Spleen (tissue), 11 donors: ENCODE data around the gene KRT71. TPM values are rescaled to one million over a fixed set of nuclear protein-coding genes. Genes with fewer than 3 reads are reported as not detected.

ENCODE experiments used
- DNase-seq: peaks from one replicate; pipeline ENCODE4 v3.0.0-alpha.2; 2020
- H3K27ac ChIP-seq, 8 donors: fragments of 200-600 bp; sonication (generic) in 7 of 8; 1 replicate in 4 of 8; 2 replicates in 4 of 8; pipeline versions ENCODE4 v1.5.0 to v1.8.0; 2016 to 2021; ENCODE audit warnings: inconsistent platforms in 4 of 8, mild to moderate bottlenecking in 4 of 8, moderate library complexity in 1 of 8
- H3K27me3 ChIP-seq, 7 donors: fragments of 200-600 bp; sonication (generic) in 6 of 7; replicated peaks in 1 of 7; 1 replicate in 4 of 7; 2 replicates in 3 of 7; pipeline versions ENCODE4 v1.5.0 to v1.8.0; 2016 to 2021; ENCODE audit warnings: inconsistent platforms in 3 of 7, mild to moderate bottlenecking in 1 of 7
- H3K36me3 ChIP-seq, 6 donors: fragments of 200-600 bp; sonication (generic) in 5 of 6; 1 replicate in 4 of 6; 2 replicates in 2 of 6; pipeline versions ENCODE4 v1.5.0 to v1.8.0; 2016 to 2021; ENCODE audit warnings: inconsistent platforms in 2 of 6
- H3K4me1 ChIP-seq, 6 donors: fragments of 200-600 bp; sonication (generic) in 5 of 6; 1 replicate in 3 of 6; 2 replicates in 3 of 6; pipeline versions ENCODE4 v1.5.0 to v1.8.0; 2016 to 2021; ENCODE audit warnings: inconsistent platforms in 3 of 6
- H3K4me3 ChIP-seq, 8 donors: fragments of 200-600 bp; sonication (generic) in 7 of 8; 1 replicate in 4 of 8; 2 replicates in 4 of 8; pipeline versions ENCODE4 v1.5.0 to v1.8.0; 2016 to 2021; ENCODE audit warnings: inconsistent platforms in 4 of 8, mild to moderate bottlenecking in 4 of 8, moderate library complexity in 2 of 8
- H3K9me3 ChIP-seq, 8 donors: fragments of 200-600 bp; sonication (generic) in 7 of 8; 1 replicate in 4 of 8; 2 replicates in 4 of 8; pipeline versions ENCODE4 v1.5.0 to v1.8.0; 2016 to 2021; ENCODE audit warnings: inconsistent platforms in 4 of 8
- POLR2A ChIP-seq, 3 donors: fragments of 450-650 bp; IDR thresholded peaks; one replicate each; pipeline ENCODE4 v1.5.1; 2017; ENCODE audit warnings: antibody characterized with exemption in 3 of 3, mild to moderate bottlenecking in 1 of 3
- POLR2AphosphoS5 ChIP-seq, 3 donors: sonication (generic); formaldehyde crosslinking; IDR thresholded peaks; one replicate each; pipeline ENCODE4 v1.5.1; 2017; ENCODE audit warnings: antibody characterized with exemption in 3 of 3
- WGBS, 5 donors: extraction: QIAGEN DNeasy Blood & Tissue Kit in 3 of 5; methylation state at CpG; one replicate each; pipeline versions ENCODE4 v1.1.5 to v1.1.7; 2013 to 2018; 5-methylcytosine and 5-hydroxymethylcytosine counted together
- intact Hi-C: fragments of 100-400 bp; cut with DNase I; formaldehyde crosslinking; loops from one replicate; pipeline ENCODE4 v1.15.0; 2023; ENCODE audit warnings: low total_unique reads
- polyA plus RNA-seq, 3 donors: library from polyadenylated mRNA; stranded (reverse); fragments of 200-250 nt; gene quantifications; one replicate each; pipeline ENCODE4 v1.2.1, GENCODE V29; 2013
- total RNA-seq, 7 donors: library from RNA; depleted of rRNA in 3 of 7; stranded (reverse); fragments of >200 nt in 3 of 7; fragmentation: NEBNext Ultra II Directional in 4 of 7; extraction: Animal tissue kit (Norgen Biotek cat#: 25700) in 4 of 7; gene quantifications; one replicate each; pipeline versions ENCODE4 v1.1.0 to v1.2.1, GENCODE V29; 2016 to 2021
- TF ChIP-seq, protein P1 (sequence below), 11 experiments: fragments of 200-600 bp in 7 of 11; fragments of 450-650 bp in 4 of 11; sonication (generic) in 4 of 11; IDR thresholded peaks in 8 of 11; conservative IDR thresholded peaks in 3 of 11; 1 replicate in 7 of 11; 2 replicates in 4 of 11; pipeline versions ENCODE4 v1.4.0 to v1.8.0; 2016 to 2021; ENCODE audit warnings: antibody characterized with exemption in 11 of 11, inconsistent platforms in 4 of 11, mild to moderate bottlenecking in 1 of 11
- donor health status: healthy with polysubstance abuse.
- donor health status: DM: no; HTN: no; CAD: no; lungs with moderate emphysema.
- donor health status: DM: no; HTN: no; CAD: no.
- donor health status: Bipolar disorder and iron deficiency.
- donor health status: healthy.
- donor health status: DM: no; HTN: no; CAD: no.
- donor health status: DM: yes; HTN: yes; CAD: no.

The KRT71 gene
- total and polyA plus RNA-seq, 10 donors, result not detected

DNA sequence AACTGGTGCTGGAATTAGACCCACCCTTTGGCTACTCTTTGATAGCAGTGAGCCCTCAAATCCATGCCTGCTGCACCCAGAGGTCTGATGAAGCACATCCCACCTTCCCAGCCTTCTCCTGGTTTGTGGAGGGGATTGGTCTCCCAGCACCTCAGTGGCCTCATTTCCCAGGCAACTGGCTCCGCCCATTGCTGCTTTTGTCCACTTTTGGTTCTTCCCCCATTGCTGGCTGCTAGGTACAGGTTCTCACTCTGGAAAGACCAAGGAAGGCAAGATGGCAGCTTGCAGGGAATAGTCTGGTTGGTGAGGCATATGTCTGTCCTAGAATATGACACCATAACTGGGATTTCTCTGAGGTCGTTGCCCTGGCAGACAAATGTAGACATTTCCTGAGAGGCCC, 22.6 kb downstream of the KRT71 start:
- DNase-seq, result no peak
- Histone ChIP-seq H3K27ac (no peak overlapping the region), H3K4me3 (no peak overlapping the region), H3K9me3 (no peaks in the 10 kb centered on the region), H3K27me3 (no peaks in the 10 kb centered on the region), H3K36me3 (no peaks in the 10 kb centered on the region), H3K4me1 (peaks cover 0 to 12% (median 0%) of the 10 kb centered on the region in 6 donors)
- intact Hi-C loops, result no loop called here
- TF ChIP-seq POLR2A (IDR thresholded peaks at IDR 0.05) (no peak), POLR2AphosphoS5 (IDR thresholded peaks at IDR 0.05) (no peak)
- TF ChIP-seq, protein P1, sequence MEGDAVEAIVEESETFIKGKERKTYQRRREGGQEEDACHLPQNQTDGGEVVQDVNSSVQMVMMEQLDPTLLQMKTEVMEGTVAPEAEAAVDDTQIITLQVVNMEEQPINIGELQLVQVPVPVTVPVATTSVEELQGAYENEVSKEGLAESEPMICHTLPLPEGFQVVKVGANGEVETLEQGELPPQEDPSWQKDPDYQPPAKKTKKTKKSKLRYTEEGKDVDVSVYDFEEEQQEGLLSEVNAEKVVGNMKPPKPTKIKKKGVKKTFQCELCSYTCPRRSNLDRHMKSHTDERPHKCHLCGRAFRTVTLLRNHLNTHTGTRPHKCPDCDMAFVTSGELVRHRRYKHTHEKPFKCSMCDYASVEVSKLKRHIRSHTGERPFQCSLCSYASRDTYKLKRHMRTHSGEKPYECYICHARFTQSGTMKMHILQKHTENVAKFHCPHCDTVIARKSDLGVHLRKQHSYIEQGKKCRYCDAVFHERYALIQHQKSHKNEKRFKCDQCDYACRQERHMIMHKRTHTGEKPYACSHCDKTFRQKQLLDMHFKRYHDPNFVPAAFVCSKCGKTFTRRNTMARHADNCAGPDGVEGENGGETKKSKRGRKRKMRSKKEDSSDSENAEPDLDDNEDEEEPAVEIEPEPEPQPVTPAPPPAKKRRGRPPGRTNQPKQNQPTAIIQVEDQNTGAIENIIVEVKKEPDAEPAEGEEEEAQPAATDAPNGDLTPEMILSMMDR (IDR thresholded peaks at IDR 0.05 in 8 of 11, conservative IDR thresholded peaks at IDR 0.05 in 3 of 11), result no peak
- WGBS, 5 donors, result 61 to 86% (median 66%) methylated on average over 1 to 2 of the region's 2 CpGs

DNA sequence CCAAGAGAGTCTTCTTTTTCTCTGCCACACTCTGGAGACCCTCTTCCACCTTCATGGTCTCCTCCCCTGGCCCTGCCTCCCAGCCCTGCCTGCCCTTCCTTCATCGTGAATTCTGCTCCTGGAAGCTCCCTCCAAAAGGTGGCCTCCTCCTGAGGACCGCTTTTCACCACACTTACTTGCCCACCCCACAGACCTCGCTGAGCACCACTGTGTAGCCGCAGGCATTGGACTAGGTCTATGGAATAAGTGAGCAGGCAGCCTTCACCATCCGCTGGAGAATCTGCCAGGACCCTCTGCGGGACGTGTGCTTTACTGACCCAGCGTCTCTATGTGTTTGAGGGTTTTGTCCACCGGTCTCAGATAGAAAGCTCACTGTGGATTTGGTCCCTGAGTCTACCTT, 23.1 kb downstream of the KRT71 start:
- peak; percentile 54 for DNase-seq
- WGBS, 5 donors, result 84 to 96% (median 94%) methylated on average over 9 of the region's 9 CpGs
- Histone ChIP-seq H3K4me3 (no peak overlapping the region), H3K27ac (no peak overlapping the region), H3K27me3 (no peaks in the 10 kb centered on the region), H3K9me3 (no peaks in the 10 kb centered on the region), H3K4me1 (peaks cover 0 to 12% (median 0%) of the 10 kb centered on the region in 6 donors), H3K36me3 (no peaks in the 10 kb centered on the region)
- intact Hi-C loops, result no loop called here
- TF ChIP-seq POLR2A (IDR thresholded peaks at IDR 0.05) (no peak), POLR2AphosphoS5 (IDR thresholded peaks at IDR 0.05) (no peak)
- TF ChIP-seq, protein P1 (IDR thresholded peaks at IDR 0.05 in 8 of 11, conservative IDR thresholded peaks at IDR 0.05 in 3 of 11), result no peak

DNA sequence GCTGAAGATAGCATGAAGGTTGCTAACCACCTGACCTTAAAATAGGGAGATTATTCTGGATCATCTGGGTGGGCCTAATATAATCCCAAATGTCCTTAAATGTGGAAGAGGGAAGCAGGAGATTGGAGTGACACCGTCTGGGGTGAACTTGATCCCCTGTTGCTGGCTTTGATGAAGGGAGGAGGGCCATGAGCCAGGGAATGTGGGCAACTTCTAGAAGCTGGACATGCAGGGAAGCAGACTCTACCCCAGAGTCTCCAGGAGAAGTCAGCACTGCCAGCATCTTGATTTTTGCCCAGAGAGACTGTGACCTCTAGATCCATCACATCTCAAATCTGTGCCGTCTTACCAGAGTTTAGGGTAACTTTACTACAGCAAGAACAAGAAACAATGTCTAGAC, 23.5 kb downstream of the KRT71 start:
- no peak for TF ChIP-seq POLR2A (IDR thresholded peaks at IDR 0.05)
- TF ChIP-seq, protein P1 (IDR thresholded peaks at IDR 0.05 in 8 of 11, conservative IDR thresholded peaks at IDR 0.05 in 3 of 11), result no peak
- no peak for TF ChIP-seq POLR2AphosphoS5 (IDR thresholded peaks at IDR 0.05)
- Histone ChIP-seq H3K4me3 (no peak overlapping the region), H3K36me3 (no peaks in the 10 kb centered on the region), H3K9me3 (no peaks in the 10 kb centered on the region), H3K27ac (no peak overlapping the region), H3K27me3 (no peaks in the 10 kb centered on the region), H3K4me1 (peaks cover 0 to 12% (median 0%) of the 10 kb centered on the region in 6 donors)
- intact Hi-C loops, result no loop called here
- no peak for DNase-seq
- 83 to 98% (median 89%) methylated on average over 2 of the region's 2 CpGs for WGBS, 5 donors

DNA sequence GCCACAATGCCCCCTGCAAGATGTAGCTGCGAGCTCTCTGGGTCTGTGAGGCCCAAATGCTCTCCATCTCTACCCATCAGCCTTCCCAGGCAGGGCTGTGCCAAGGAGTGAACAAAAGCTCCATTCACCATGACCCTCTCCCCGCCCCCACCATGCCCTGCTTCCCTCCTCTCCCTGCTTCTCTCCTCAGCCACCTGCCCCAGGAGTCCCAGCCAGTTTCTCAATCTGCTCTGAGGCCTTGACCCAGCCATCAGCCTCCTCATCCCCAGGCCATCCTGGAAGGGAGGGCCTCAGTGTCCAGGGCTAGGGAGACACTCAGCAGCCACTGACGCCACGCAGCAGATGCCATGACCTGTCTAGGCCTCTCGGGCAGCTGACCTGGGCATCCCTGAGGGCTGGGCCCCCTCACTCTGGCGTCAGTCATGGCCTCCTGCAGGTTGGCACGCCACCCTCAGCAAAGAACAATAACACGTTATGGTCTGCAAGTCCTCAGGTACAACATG, 24.3 kb downstream of the KRT71 start:
- peaks cover 0 to 12% (median 0%) of the 10 kb centered on the region in 6 donors for H3K4me1 ChIP-seq
- no peak for DNase-seq
- peaks cover 0 to 2% (median 0%) of the 10 kb centered on the region in 7 donors for H3K27me3 ChIP-seq
- TF ChIP-seq POLR2A (IDR thresholded peaks at IDR 0.05) (no peak), POLR2AphosphoS5 (IDR thresholded peaks at IDR 0.05) (no peak)
- TF ChIP-seq, protein P1 (IDR thresholded peaks at IDR 0.05 in 8 of 11, conservative IDR thresholded peaks at IDR 0.05 in 3 of 11), result no peak
- H3K9me3 ChIP-seq, result no peaks in the 10 kb centered on the region
- WGBS, 5 donors, result 79 to 92% (median 85%) methylated on average over 8 of the region's 8 CpGs
- no peaks in the 10 kb centered on the region for H3K36me3 ChIP-seq
- intact Hi-C loops, result no loop called here
- no peak overlapping the region for H3K4me3 ChIP-seq
- no peak overlapping the region for H3K27ac ChIP-seq
